Anterior cingulate cortex (tissue), 58 donors: ENCODE data around the gene NPIPA8.
"Not testable (repeated sequence)": the region's sequence is repeated elsewhere in the genome, so short reads cannot be mapped to it uniquely, and the experiment has no call there.

Experiments
- DNase-seq, 58 donors: peaks; one replicate each; lab custom pipeline; 2025; lab: John Stamatoyannopoulos, UW

NPIPA8 gene

GRCh38 chr16:18336636-18337035 lies at the start of gene NPIPA8:
TSS of gene NPIPA8 (minus strand) at chr16:18336736. CDS start at chr16:18332662, 4,074 bp downstream.
- DNase-seq = not testable (repeated sequence)

GRCh38 chr16:18385285-18385684 lies 48.7 kb upstream of the NPIPA8 start:
- not testable (repeated sequence) for DNase-seq

DNA sequence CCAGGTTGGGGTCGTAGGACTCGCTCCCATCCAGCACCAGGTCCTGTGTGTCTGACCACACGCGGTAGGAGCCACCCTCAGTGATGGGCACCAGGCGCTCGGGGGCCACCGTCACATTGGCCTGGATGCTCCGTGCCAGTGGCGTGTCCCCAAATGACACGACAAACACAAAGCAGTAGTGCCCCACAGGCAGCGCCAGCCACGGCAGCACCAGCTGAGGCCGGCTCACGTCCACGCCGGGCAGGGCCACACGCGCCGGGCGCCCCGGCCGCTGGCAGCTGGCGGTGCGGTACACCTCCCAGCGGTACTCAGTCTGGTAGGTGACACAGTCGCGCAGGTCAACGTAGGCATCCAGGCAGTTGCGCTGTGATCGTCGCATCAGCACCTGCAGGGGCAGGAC lies 48.3 kb upstream of the NPIPA8 start:
- not testable (repeated sequence) for DNase-seq

DNA sequence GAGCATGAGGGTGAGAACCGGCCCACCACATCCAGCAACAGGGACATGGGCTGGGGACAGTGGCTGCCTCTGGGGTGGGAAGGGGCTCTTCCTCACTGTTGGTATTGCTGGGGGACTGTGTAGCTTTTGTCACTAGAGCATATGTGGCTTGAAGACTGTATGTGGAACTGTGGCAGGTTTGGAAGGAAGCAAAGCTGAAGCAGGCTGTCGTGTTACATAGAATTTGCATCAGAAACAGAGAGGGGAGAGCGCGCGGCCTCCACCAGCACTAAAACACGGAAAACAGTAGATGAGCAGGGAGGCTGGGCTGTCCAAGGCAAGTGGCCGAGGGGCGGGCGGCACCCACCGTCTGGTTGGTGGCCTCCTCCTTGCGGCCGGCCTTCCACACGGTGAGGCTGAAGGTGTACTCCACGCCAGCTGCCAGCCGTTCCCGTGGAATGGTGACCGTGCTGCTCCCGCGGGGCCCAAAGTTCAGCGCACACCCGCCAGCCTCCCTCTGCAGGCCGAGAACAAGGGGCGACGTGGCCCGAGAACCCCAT lies 47.6 kb upstream of the NPIPA8 start:
- DNase-seq = not testable (repeated sequence)

DNA sequence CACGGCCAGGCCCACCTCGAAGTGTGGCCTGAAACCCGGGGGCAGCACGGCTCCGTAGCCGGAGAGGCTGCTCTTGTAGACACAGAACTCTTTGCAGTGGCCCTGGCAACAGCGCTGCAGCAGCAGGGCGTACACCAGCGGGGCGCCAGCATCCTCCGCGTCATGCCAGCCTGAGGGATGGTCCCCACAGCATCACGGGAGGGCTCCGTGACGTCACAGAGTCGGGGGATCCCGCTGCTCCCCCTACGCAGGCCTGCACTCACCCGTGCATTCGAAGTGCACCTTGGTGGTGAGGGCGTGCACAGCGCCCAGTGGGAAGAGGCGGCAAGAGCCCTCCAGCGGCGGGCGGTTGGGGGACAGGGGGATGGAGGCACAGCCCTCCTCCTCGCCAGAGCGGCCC lies 46.2 kb upstream of the NPIPA8 start:
- DNase-seq = not testable (repeated sequence)

GRCh38 chr16:18347742-18348141 lies 11.2 kb upstream of the NPIPA8 start:
- DNase-seq = not testable (repeated sequence)

GRCh38 chr16:18346993-18347392 lies 10.5 kb upstream of the NPIPA8 start:
- not testable (repeated sequence) for DNase-seq

DNA sequence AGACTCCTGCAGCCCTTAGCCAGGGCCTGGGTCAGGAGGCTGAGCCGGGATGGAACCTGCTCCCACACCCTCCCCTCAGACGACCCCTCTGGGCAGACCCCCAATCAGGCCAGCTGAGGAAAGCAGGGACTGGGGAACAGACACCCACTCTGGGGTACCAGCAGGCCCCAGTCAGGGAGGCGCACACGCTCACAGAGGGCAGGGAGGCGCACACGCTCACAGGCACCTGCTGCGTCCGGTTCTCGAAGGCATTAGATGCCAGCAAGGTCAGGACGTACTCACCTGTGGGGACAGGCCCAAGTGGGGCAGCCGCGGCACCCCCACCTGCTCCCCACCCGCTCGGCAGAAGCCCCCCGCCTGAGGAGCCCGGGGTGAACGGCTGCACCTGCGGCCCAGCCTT lies 8.1 kb upstream of the NPIPA8 start:
- not testable (repeated sequence) for DNase-seq

- not testable (repeated sequence) for DNase-seq
Observed at GRCh38 chr16:18341986-18342385, 5.5 kb upstream of the NPIPA8 start.

GRCh38 chr16:18341417-18341960 lies 5.0 kb upstream of the NPIPA8 start:
- DNase-seq = not testable (repeated sequence)

DNA sequence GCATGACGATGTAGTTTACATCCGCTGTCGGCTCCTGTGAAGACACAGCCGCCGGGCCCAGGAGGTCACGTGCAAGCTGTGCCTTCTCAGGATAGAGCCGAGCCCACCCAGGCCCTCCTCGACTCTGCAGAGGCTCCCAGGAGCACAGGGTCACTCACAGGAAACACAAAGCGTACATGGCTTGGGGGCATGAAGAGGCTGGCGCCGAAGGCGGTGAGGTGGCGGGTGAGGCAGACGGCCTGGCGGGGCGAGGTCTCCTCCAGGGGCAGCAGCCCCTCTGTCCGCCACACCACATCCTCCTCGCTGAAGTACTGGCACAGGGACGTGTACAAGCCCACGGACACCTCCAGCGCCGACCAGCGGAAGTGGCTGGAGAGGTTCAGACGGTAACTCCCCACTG lies 2.7 kb upstream of the NPIPA8 start:
- DNase-seq = not testable (repeated sequence)

GRCh38 chr16:18311811-18312210 lies 24.7 kb downstream of the NPIPA8 start:
- DNase-seq = not testable (repeated sequence)

GRCh38 chr16:18309159-18309558 lies 27.4 kb downstream of the NPIPA8 start:
- DNase-seq = not testable (repeated sequence)

GRCh38 chr16:18307241-18307640 lies 29.3 kb downstream of the NPIPA8 start:
- not testable (repeated sequence) for DNase-seq

DNA sequence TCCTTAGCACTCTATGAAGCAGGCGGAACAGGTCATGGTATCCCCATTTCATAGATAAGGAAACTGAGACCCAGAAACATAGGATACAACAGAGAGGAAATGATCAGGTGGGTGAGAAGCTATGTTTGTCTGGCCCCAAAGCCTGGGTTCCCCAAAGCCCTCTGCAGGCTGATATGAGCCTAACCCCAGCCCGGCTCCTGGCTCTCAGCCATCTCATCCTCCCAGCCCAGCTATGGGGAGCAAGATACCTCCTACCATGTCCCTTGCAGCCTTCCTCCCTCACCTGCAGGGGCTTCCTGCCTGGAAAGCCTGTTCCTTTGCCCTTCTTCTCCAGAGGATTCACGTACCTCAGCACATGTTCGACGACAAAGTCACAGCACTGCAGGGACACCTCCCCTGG lies 30.5 kb downstream of the NPIPA8 start:
- not testable (repeated sequence) for DNase-seq

DNA sequence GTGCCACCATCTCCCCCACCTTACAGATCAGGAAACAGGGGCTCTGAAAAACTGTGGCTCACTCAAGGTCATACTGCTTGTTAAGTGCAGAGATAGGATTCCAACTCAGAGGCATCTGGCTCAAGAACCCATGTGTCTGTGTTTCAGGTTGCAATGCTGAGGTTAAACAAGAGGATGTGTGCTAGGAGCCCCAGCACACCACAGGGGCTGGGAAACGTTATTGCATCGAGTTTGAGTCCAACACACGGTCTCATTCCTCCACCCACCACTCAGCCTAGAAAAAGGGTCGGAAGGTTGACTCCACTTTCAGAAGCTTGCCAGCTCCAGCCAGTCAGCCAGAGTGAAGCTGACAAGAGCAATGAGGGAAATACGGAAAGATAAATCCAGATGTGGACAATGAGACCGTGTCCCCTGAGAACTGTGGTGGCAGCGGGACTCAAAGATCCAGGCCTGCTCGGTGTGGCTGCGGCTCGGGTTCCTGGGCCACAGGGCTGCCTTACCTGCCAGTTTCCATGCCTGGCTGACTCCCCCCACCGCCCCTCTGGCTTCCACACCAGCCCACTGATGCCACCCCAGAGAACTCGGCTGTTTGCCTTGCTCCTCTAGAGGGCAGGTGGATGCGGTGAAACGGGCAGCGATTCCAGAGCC lies 33.4 kb downstream of the NPIPA8 start:
- DNase-seq = not testable (repeated sequence)

GRCh38 chr16:18297714-18298113 lies 38.8 kb downstream of the NPIPA8 start:
- DNase-seq = not testable (repeated sequence)

DNA sequence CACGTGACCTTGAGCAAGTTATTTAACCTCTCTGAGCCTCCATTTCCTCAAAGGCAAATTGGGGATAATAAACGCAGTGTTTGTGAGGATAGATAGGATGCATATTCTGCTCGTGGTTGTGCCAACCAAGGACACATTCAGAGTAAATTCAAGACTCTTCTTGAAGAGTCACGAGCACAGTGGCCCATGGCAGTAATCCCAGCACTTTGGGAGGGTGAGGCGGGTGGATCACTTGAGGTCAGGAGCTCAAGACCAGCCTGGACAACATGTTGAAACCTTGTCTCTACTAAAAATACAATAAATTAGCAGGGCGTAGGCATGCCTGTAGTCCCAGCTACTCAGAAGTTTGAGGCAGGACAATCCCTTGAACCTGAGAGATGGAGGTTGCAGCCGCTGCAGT lies 39.6 kb downstream of the NPIPA8 start:
- not testable (repeated sequence) for DNase-seq

DNA sequence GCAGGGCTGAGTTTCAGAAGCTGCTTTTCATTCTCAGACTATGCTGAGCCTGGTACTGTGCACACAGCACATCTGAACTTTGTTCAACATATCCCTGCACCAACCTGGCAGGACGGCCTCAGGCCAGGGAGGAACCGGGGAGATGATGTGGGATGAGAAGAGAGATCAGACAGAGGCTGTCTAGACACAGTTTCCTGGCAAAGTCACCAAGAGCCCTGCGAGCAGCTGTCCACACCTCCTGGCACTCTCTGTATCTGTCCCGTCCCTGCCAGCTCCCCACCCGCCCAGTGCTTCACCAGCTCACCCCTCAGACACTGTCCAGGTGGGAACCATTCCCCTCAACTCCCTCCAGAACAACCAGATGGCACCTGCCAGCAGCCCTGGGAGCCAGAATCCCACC lies 42.2 kb downstream of the NPIPA8 start:
- DNase-seq = not testable (repeated sequence)

- not testable (repeated sequence) for DNase-seq
Observed at GRCh38 chr16:18293337-18293956, 43.1 kb downstream of the NPIPA8 start.

DNA sequence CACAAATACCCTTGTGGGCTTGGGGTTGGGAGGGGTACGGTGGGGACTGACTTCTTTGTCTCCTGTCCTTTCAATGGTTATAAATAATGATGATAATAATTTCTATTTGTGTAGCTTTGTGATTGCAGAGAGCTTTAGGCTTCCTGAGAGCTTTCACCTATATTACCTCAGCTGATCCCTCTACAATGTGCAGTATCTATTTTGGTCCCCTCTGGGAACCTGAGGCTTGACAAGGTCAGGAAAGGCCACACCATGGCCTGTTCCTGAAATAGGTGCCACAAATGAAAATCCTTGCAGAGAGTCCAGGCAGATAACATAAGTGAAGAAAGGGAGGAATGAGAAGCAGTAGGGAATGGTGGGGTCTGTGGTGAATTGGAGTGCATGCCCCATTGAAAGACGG lies 45.6 kb downstream of the NPIPA8 start:
- not testable (repeated sequence) for DNase-seq
